ENCODE results near the gene DCST1.

Gene DCST1

DNA sequence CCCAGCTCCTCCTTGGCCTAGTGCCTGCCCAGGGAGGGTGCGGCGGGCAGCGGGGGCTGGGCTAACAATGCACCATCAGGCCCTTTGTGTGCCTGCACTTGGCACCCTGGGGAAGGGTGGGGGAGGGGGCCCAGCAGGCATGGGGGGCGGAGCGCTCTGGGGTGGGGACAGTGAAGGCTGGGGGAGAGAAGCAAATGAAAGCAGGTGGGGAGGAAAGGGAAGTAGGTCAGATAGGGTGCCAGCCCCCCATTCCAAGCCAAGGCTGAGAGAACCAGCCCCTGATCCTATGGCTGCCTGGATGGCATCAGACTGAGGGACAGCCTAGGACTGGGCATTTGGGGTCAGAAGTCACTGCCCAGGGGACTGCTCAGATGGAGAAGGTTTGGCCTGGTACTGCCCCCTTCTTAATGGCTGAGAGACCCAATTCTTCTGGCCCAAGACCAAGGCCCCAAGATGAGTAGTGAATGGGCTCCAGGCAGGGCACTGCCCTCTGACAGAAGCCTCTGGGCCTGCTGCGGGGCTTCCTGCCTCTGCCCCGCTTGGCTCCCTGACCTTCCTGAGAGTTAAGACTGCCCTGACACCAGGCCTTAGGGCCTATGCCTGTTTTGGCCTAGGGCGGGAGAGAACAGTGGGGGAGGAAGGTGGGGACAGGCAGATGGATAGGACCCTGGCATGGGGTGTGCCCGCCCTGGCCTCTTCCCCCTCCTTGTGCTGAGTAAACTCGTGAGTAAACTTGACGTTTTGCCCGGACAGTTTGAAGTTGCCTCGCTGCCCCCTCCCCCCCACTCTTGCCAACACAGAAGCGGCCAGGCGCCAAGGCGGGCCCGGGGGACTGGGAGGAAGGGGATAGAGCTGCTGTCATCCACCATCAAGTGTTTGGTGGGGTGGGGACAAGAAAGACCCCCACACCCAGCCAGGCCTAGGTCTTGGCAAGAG is 28.3 kb upstream of the DCST1 start:
- peak overlapping the region; percentile 94 for H3K4me3 ChIP-seq (ENCODE audit: low read depth, low read length)

DNA sequence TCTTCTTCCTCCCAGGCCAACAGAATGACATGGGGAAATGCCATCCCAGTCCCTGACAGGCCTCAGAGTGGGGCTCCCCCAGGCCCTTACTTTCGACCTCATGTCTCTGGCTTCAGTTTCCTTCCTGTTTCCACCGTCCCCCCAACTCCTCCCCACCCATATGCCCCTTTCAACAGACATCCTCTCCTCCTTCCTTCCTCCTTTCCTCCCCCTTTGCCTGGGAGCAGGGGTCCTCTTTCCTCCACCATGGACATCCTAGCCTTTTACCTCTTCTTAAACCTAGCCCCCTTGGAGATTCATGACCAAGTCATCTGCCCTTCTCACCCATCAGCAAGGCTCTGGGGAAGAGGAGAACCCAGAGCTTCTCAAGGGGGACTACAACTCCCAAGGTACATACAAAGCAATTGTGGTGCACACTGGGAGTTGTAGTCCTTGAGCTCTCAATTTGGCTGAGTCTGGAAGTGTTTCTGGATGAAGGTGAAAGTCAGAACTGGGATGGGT is 27.0 kb upstream of the DCST1 start:
- TF ChIP-seq, protein P1, sequence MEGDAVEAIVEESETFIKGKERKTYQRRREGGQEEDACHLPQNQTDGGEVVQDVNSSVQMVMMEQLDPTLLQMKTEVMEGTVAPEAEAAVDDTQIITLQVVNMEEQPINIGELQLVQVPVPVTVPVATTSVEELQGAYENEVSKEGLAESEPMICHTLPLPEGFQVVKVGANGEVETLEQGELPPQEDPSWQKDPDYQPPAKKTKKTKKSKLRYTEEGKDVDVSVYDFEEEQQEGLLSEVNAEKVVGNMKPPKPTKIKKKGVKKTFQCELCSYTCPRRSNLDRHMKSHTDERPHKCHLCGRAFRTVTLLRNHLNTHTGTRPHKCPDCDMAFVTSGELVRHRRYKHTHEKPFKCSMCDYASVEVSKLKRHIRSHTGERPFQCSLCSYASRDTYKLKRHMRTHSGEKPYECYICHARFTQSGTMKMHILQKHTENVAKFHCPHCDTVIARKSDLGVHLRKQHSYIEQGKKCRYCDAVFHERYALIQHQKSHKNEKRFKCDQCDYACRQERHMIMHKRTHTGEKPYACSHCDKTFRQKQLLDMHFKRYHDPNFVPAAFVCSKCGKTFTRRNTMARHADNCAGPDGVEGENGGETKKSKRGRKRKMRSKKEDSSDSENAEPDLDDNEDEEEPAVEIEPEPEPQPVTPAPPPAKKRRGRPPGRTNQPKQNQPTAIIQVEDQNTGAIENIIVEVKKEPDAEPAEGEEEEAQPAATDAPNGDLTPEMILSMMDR (IDR thresholded peaks at IDR 0.05; ENCODE audit: borderline replicate concordance, insufficient read depth, low read depth, low read length), result no peak
- no peak overlapping the region for H3K4me3 ChIP-seq (ENCODE audit: low read depth, low read length)

More for the DNA sequence above, 28.3 kb upstream of the DCST1 start:
- TF ChIP-seq, protein P1 (IDR thresholded peaks at IDR 0.05; ENCODE audit: borderline replicate concordance, insufficient read depth, low read depth, low read length), result no peak

DNA sequence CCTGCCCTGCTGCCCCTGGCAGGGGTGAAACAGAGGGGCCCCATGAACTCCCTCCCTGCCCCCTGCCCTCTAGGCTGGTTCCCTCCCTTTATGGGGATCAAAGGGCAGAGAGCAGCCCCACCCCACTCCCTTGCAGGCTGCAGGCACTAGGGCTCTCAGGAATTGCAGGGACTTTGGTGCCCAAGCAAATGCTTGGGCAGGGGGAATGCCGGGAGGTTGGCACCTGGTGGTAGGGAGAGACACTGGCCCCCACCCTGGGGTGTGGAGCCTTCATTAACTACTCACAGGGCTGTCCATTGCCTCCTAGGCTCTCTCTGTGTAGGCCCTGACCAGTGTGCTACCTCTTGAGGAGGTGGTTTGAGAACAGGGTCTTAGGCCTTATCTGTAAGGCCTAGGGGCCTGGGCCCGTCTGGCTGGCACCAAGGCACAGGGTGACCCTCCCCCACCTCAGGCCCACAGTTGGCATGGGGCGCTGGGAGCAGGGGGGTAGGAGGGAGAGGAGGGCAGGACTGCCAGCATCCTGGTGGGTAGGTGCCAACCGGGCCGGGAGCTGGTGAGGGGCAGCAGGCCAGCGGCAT is 26.3 kb upstream of the DCST1 start:
- TF ChIP-seq, protein P1 (IDR thresholded peaks at IDR 0.05; ENCODE audit: borderline replicate concordance, insufficient read depth, low read depth, low read length), result no peak
- no peak overlapping the region for H3K4me3 ChIP-seq (ENCODE audit: low read depth, low read length)

DNA sequence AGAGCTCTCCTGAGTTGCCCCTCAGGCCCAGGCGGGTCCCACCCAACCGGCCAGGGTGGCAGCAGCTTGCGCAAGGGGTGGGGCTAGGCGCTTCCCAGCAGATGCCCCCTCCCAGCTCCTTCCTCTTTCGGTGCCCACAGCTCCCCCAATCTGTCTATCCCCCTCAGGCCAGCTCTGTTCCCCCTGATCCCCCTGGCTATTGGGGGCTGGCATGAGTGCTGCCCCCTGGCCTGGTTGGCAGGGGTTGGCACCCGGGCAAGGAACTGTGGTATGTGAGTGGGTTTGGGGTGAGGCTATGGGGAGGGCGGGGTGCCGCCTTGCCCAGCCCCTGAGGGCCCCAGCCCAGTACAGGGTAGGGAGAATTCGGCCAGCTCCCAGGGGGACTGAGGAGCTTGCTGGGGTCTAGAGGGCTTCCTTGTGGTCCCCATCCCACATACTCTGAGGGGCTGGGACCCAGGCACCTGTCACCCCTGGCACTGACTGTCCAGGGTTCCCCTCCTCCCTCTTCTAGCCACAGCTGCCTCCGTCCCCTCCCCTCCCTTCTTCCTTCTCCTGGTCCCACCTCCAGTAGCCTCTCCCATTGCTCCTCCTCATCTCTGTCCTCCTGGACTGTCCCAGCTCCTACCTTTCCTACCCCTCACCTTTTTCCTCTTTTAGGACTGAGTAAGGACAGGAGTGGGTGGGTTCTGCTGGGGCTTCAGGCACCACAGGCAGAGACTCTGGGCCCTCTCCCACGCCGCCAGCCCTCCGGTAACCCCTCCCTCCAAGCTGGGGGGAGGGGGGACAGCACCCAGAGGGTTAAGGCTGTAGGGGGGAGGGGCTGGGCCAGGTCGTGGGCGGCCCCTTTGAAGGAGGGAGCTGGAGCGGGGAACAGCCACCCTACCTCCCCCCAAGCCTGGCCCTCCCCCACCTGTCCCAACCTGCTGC is 25.3 kb upstream of the DCST1 start:
- no peak overlapping the region for H3K4me3 ChIP-seq (ENCODE audit: low read depth, low read length)
- TF ChIP-seq, protein P1 (IDR thresholded peaks at IDR 0.05; ENCODE audit: borderline replicate concordance, insufficient read depth, low read depth, low read length), result no peak

DNA sequence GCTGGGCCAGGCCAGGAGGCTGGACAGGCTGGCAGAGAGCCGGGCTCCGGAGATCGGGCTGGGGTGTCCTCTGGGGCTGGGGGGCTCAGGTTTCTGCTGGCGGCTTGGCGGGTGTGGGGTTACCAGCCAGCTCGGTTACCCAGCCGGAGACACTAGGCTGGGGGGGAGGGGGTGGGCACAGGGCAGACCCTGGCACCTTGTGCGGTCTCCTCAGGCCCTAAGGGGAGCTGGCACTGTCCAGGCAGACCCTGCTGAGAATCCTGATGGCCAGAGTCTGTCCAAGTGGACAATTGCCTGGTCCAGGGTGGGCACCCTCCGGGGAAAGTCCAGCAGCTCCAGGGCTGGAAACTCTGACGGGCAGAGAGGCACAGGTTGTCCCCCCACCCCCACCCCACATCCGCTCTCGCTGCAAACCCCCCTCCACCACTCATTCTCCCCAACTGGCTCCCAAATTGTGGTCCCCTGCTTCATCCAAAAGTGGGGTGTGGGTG is 24.4 kb upstream of the DCST1 start:
- TF ChIP-seq, protein P1 (IDR thresholded peaks at IDR 0.05; ENCODE audit: borderline replicate concordance, insufficient read depth, low read depth, low read length), result no peak
- H3K4me3 ChIP-seq (ENCODE audit: low read depth, low read length), result no peak overlapping the region

DNA sequence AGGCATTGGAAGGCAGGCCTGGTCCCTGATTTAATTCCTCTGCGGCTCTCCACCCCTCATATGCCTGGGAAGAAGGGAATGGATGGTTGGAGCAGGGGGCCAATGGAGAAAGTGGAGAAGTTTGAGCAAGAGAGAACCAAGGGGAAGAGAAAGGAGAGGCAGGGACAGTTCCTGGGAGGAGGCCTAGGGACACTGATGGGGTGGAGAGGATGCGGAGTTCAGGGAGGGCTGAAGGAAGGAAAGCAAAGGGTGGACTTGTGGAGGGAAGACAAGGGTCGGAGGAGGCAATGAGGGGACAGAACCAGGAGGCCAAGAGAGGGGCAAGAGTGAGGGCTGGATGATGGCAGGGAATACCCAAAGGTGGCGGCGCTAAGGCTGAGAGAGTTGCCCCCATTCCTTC is 23.9 kb upstream of the DCST1 start:
- TF ChIP-seq, protein P1 (IDR thresholded peaks at IDR 0.05; ENCODE audit: borderline replicate concordance, insufficient read depth, low read depth, low read length), result no peak

More for the DNA sequence above, 23.9 kb upstream of the DCST1 start:
- no peak overlapping the region for H3K4me3 ChIP-seq (ENCODE audit: low read depth, low read length)
